Endothelial cell of umbilical vein (primary cell): ENCODE results near the gene HNRNPA1L2. TPM values are rescaled to one million over a fixed set of nuclear protein-coding genes. Genes with fewer than 3 reads are reported as not detected.
"Not testable (repeated sequence)": the region's sequence is repeated elsewhere in the genome, so short reads cannot be mapped to it uniquely, and the experiment has no call there.

Experiments used
- BruUV-seq: library from RNA; stranded (reverse); fragments of 400-500 nt; replicated peaks from 2 replicates; lab custom pipeline; 2021; lab: Mats Ljungman, UMichigan
- CTCF ChIA-PET: fragments of 300-600, 350-600 bp; sonication (Branson Sonifier 250); formaldehyde crosslinking; loops from one replicate; lab custom pipeline; 2021; ENCODE audit warnings: antibody characterized with exemption, inconsistent platforms; lab: Charles Lee
- POLR2A ChIA-PET: fragments of 300-600, 350-600 bp; sonication (Branson Sonifier 250); formaldehyde crosslinking; loops from one replicate; lab custom pipeline; 2021; ENCODE audit warnings: antibody characterized with exemption, inconsistent platforms; lab: Charles Lee
- DNase-seq: peaks from one replicate; pipeline ENCODE4 v3.0.0-alpha.2; 2011; ENCODE audit warnings: low read depth, low spot score
- FAIRE-seq: peaks from 2 replicates; lab custom pipeline; 2011; peaks lifted over from hg19 to GRCh38; lab: Jason Lieb, UNC
- H2AFZ ChIP-seq: 2 replicates; pipeline ENCODE4 v1.6.0; 2012; ENCODE audit warnings: low read depth, low read length, control low read depth, inconsistent platforms
- H3K27ac ChIP-seq: 2 replicates; pipeline ENCODE4 v1.5.1; 2011; ENCODE audit warnings: low read depth, mild to moderate bottlenecking, control low read depth, low read length, moderate library complexity; ENCODE audit not compliant: insufficient read depth
- H3K27me3 ChIP-seq, 2 experiments: 2 replicates each; pipeline versions ENCODE4 v1.6.0 to v1.6.1; 2011; ENCODE audit warnings: low read length in 2 of 2, mixed read lengths in 1 of 2; ENCODE audit not compliant: control insufficient read depth in 2 of 2, insufficient read depth in 2 of 2
- H3K36me3 ChIP-seq, 2 experiments: 2 replicates in 1 of 2; 3 replicates in 1 of 2; pipeline ENCODE4 v1.5.1; 2011; ENCODE audit warnings: low read length in 2 of 2, mild to moderate bottlenecking in 1 of 2, moderate library complexity in 1 of 2; ENCODE audit not compliant: control insufficient read depth in 2 of 2, insufficient read depth in 2 of 2; ENCODE audit errors: extremely low read depth in 1 of 2
- H3K4me1 ChIP-seq: 3 replicates; pipeline ENCODE4 v1.5.1; 2011; ENCODE audit warnings: mild to moderate bottlenecking, low read length; ENCODE audit not compliant: control insufficient read depth, insufficient read depth; ENCODE audit errors: extremely low read depth
- H3K4me2 ChIP-seq: 2 replicates; pipeline ENCODE4 v1.6.1; 2011; ENCODE audit warnings: low read length, control low read depth, mixed read lengths; ENCODE audit not compliant: insufficient read depth
- H3K4me3 ChIP-seq, 3 experiments: fragments of 200-600 bp in 1 of 3; sonication (generic), shearing (Covaris generic) in 1 of 3; replicated peaks in 1 of 3; 2 replicates each; pipeline ENCODE4 v1.5.1; 2011 to 2016; ENCODE audit warnings: control low read depth in 3 of 3, low read length in 3 of 3, mild to moderate bottlenecking in 2 of 3, inconsistent platforms in 1 of 3, low read depth in 1 of 3, moderate library complexity in 1 of 3; ENCODE audit not compliant: insufficient read depth in 1 of 3
- H3K79me2 ChIP-seq: 2 replicates; pipeline ENCODE4 v1.6.0; 2012; ENCODE audit warnings: low read length, inconsistent platforms; ENCODE audit not compliant: control insufficient read depth, insufficient read depth
- H3K9ac ChIP-seq: replicated peaks from 2 replicates; pipeline ENCODE3; 2011; ENCODE audit warnings: low read length, control low read depth; ENCODE audit not compliant: insufficient read depth; ENCODE audit errors: extremely low read depth
- H3K9me1 ChIP-seq: replicated peaks from 3 replicates; pipeline ENCODE4 v1.6.0; 2011; ENCODE audit warnings: mild to moderate bottlenecking, low read length; ENCODE audit not compliant: control insufficient read depth, insufficient read depth; ENCODE audit errors: extremely low read depth
- H3K9me3 ChIP-seq: replicated peaks from 2 replicates; pipeline ENCODE4 v1.5.1; 2012; ENCODE audit warnings: low read length, inconsistent platforms; ENCODE audit not compliant: control insufficient read depth, insufficient read depth
- H4K20me1 ChIP-seq: replicated peaks from 2 replicates; pipeline ENCODE3; 2011; ENCODE audit warnings: mild to moderate bottlenecking, low read length; ENCODE audit not compliant: control insufficient read depth, insufficient read depth; ENCODE audit errors: extremely low read depth
- EZH2 ChIP-seq: IDR thresholded peaks from 2 replicates; pipeline ENCODE4 v1.6.1; 2012; ENCODE audit warnings: borderline replicate concordance, low read depth, mild to moderate bottlenecking, moderate library complexity, low read length, inconsistent platforms; ENCODE audit not compliant: severe bottlenecking
- FOS ChIP-seq: IDR thresholded peaks from 2 replicates; pipeline ENCODE4 v1.6.1; 2011; ENCODE audit warnings: mild to moderate bottlenecking, low read length, moderate library complexity, borderline replicate concordance; ENCODE audit not compliant: insufficient read depth
- GATA2 ChIP-seq: IDR thresholded peaks from 2 replicates; pipeline ENCODE4 v1.7.0; 2011; ENCODE audit warnings: low read depth, mild to moderate bottlenecking, moderate library complexity, mixed read lengths, low read length; ENCODE audit not compliant: insufficient read length, insufficient read depth
- JUN ChIP-seq: IDR thresholded peaks from 2 replicates; pipeline ENCODE4 v1.6.1; 2011; ENCODE audit warnings: borderline replicate concordance, low read depth; ENCODE audit not compliant: insufficient read length, insufficient read depth
- MYC ChIP-seq: IDR thresholded peaks from one replicate; pipeline ENCODE4 v1.6.1; 2011; ENCODE audit warnings: mild to moderate bottlenecking, low read depth, low read length
- POLR2A ChIP-seq: IDR thresholded peaks from 2 replicates; pipeline ENCODE4 v1.6.1; 2012; ENCODE audit warnings: low read depth, mild to moderate bottlenecking, control low read depth, low read length
- POLR2AphosphoS5 ChIP-seq: IDR thresholded peaks from 2 replicates; pipeline ENCODE4 v1.6.1; 2012; ENCODE audit warnings: low read depth, mild to moderate bottlenecking, control low read depth, low read length, moderate library complexity; ENCODE audit not compliant: insufficient read depth
- dilution Hi-C: fragments of 300-500 bp; cut with MboI; formaldehyde crosslinking; loops from one replicate; pipeline ENCODE4 v1.15.0; 2019; ENCODE audit warnings: low sequenced_read_pairs; ENCODE audit not compliant: extremely low pct_ligation_motif_present
- intact Hi-C: fragments of 100-400 bp; cut with micrococcal nuclease; formaldehyde crosslinking; loops from one replicate; pipeline ENCODE4 v1.10.0; 2022
- polyA plus RNA-seq, 4 experiments: library from polyadenylated mRNA; depleted of rRNA in 3 of 4; stranded (reverse) in 3 of 4; unstranded in 1 of 4; fragments of >200 nt; gene quantifications; 2 replicates each; pipeline versions ENCODE4 v1.2.1 to v1.2.3, GENCODE V29; 2011 to 2012; ENCODE audit warnings: missing spikeins in 1 of 4
- total RNA-seq: library from RNA; stranded (reverse); gene quantifications from 2 replicates; pipeline ENCODE4 v1.2.3, GENCODE V29; 2021
- TF ChIP-seq, protein P1 (sequence below): IDR thresholded peaks from 2 replicates; pipeline ENCODE4 v1.6.1; 2011; ENCODE audit not compliant: insufficient read depth, insufficient read length
- TF ChIP-seq, protein P2 (sequence below), 2 donors: IDR thresholded peaks; 1 replicate in 1 of 2; 2 replicates in 1 of 2; pipeline ENCODE4 v1.5.1; 2011; ENCODE audit warnings: low read length in 2 of 2, mild to moderate bottlenecking in 2 of 2, moderate library complexity in 2 of 2, control low read depth in 1 of 2, inconsistent platforms in 1 of 2, low read depth in 1 of 2; ENCODE audit not compliant: insufficient read depth in 1 of 2; ENCODE audit errors: extremely low read depth in 1 of 2

The HNRNPA1L2 gene
- total and polyA plus RNA-seq, 2 donors (not counting 3 experiments of a cell fraction or from before 2014, with no cell fraction given): 5.4 to 11.7 TPM

DNA sequence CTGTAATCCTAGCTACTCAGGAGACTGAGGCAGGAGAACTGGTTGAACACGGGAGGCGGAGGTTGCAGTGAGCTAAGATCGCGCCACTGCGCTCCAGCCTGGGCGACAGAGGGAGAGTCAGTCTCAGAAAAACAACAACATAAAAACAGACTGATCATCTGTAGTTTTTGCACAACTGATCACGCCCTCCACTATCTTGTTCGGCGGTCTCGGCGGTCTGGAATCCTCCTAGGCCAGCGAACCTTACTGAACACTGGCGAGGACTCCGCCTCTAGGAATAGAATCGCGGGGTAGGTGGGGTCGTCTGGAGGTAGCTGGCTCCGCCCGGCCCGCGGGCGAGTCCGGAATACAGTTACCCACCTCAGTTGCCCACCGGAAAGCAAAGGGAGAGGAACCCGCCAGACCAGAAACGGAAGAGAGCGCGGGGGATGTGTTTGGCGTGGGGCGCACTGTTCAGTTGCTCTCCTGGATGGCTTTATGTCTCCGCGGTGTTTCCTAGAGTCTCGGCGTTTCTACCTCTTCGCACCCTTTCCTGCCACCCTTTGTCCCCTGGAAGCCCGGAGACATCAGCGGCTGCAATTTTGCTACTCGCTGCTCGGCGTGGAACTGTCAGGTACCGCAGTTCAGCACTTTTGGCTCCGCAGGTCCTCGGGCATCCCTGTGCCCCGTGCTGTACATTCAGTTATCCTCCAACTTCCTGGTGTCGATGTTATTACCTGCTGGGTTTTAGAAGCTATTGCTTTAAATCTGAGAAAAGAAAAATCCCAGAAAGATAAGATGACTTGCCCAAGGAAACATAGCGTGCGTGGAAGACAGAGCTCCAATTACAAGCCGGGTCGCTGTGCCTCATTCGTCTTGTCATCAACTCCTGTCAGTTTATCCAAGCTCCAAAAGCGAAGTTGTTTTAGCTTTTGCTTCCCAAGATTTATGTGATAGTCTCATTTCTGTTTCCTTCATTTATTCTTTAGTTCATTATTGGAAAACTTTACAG, 24.9 kb upstream of the HNRNPA1L2 start:
- Histone ChIP-seq H3K4me3 (peak overlapping the region; percentile 45 to 98 (median 94)), H3K9ac (peak overlapping the region; percentile 67), H3K36me3 (no peaks in the 10 kb centered on the region), H4K20me1 (no peaks in the 10 kb centered on the region), H3K27me3 (no peaks in the 10 kb centered on the region), H3K79me2 (peaks cover 46% of the 10 kb centered on the region), H3K9me3 (no peaks in the 10 kb centered on the region), H3K27ac (peak overlapping the region; percentile 61), H3K4me1 (peaks cover 12% of the 10 kb centered on the region), H3K4me2 (peak overlapping the region; percentile 90), H2AFZ (peak overlapping the region; percentile 82), H3K9me1 (no peaks in the 10 kb centered on the region)
- intact Hi-C loops: loop anchor here (1.0 to 5.0 kb wide), 2 partner anchors 35 to 45 kb away; partner anchors contain the start of gene SUGT1
- dilution Hi-C loops: no loop called here
- BruUV-seq: TSS peak; percentile 78
- TF ChIP-seq GATA2 (no peak), POLR2AphosphoS5 (peak; percentile 79), FOS (no peak), EZH2 (no peak), JUN (no peak), MYC (no peak), POLR2A (peak; percentile 65)
- TF ChIP-seq, protein P1, sequence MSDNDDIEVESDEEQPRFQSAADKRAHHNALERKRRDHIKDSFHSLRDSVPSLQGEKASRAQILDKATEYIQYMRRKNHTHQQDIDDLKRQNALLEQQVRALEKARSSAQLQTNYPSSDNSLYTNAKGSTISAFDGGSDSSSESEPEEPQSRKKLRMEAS: no peak
- TF ChIP-seq, protein P2, sequence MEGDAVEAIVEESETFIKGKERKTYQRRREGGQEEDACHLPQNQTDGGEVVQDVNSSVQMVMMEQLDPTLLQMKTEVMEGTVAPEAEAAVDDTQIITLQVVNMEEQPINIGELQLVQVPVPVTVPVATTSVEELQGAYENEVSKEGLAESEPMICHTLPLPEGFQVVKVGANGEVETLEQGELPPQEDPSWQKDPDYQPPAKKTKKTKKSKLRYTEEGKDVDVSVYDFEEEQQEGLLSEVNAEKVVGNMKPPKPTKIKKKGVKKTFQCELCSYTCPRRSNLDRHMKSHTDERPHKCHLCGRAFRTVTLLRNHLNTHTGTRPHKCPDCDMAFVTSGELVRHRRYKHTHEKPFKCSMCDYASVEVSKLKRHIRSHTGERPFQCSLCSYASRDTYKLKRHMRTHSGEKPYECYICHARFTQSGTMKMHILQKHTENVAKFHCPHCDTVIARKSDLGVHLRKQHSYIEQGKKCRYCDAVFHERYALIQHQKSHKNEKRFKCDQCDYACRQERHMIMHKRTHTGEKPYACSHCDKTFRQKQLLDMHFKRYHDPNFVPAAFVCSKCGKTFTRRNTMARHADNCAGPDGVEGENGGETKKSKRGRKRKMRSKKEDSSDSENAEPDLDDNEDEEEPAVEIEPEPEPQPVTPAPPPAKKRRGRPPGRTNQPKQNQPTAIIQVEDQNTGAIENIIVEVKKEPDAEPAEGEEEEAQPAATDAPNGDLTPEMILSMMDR (IDR thresholded peaks at IDR 0.05; ENCODE audit: extremely low read depth in 1 of 2, insufficient read depth in 1 of 2, low read depth in 1 of 2, low read length in 2 of 2): no peak
- FAIRE-seq (peak; percentile 85), DNase-seq (peak; percentile 62)
- POLR2A ChIA-PET: interaction anchor here (1.7 to 2.2 kb wide), 2 partner anchors 17 to 36 kb away, joined by 6 to 14 read pairs; partner anchors contain the start of gene SUGT1
- CTCF ChIA-PET: interaction anchor here (1.0 to 2.3 kb wide), 9 partner anchors 8 to 351 kb away, joined by 3 to 24 read pairs (median 4); partner anchors contain the start of gene SUGT1

DNA sequence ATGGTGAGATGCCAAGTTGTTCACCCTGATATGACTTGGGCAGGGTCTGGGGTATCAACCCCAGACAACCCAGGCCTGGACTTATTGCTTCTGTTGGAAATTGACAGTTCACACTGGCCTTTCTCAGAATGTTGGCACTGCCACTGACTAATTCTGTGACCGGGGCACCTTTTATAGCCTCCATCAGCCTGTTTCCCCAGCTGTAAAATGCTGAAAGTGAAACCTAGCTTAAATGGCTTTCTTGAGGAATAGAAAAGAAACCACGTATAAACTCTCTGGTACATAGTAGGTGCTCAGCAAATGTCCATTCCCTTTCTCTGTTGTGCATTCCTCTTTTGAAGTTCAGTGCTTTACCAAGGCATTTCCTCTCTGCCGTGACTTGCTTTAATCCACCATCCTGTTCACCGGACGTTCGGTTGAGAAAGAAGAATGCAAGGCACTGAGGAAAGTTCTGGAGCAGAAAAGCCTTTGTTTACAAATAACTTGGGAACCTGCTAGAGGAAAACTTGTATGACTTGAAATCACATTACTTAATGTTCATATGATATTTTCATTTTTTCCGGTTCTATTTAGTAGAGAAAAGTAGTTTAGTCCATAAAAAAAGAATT, 11.0 kb upstream of the HNRNPA1L2 start:
- H3K79me2 ChIP-seq, POLR2A ChIA-PET, H4K20me1 ChIP-seq, H3K9me1 ChIP-seq, BruUV-seq, dilution Hi-C loops, H3K27me3 ChIP-seq, H3K9me3 ChIP-seq: not testable (repeated sequence)
- Histone ChIP-seq H3K4me1 (peaks cover 11% of the 10 kb centered on the region), H3K36me3 (peaks cover 0 to 11% of the 10 kb centered on the region in 2 experiments), H3K27ac (peak overlapping the region; percentile 65), H3K9ac (peak overlapping the region; percentile 55), H3K4me3 (peak overlapping the region in 1 of 3 experiments; percentile 48), H2AFZ (peak overlapping the region; percentile 83), H3K4me2 (peak overlapping the region; percentile 94)
- DNase-seq (peak; percentile 71), FAIRE-seq (peak; percentile 82)
- CTCF ChIA-PET: interaction anchor here (0.9 to 1.1 kb wide), 2 partner anchors 9 to 21 kb away, joined by 3 to 4 read pairs; partner anchors contain the start of gene SUGT1
- intact Hi-C loops: loop anchor here (1.0 to 2.0 kb wide), 2 partner anchors 21 to 60 kb away; partner anchors contain the start of gene SUGT1
